Esophagus muscularis mucosa (tissue), 4 donors: ENCODE results near the gene NDUFA6.
"Not testable (repeated sequence)": the region's sequence is repeated elsewhere in the genome, so short reads cannot be mapped to it uniquely, and the experiment has no call there.

Source experiments
- EP300 ChIP-seq: sonication (generic); formaldehyde crosslinking; IDR thresholded peaks from one replicate; pipeline ENCODE4 v1.6.1; 2017; ENCODE audit warnings: antibody characterized with exemption
- POLR2A ChIP-seq: fragments of 450-650 bp; IDR thresholded peaks from one replicate; pipeline ENCODE4 v1.6.1; 2017; ENCODE audit warnings: antibody characterized with exemption, moderate library complexity, mild to moderate bottlenecking, low read depth
- TF ChIP-seq, protein P1 (sequence below), 3 experiments: fragments of 200-600 bp in 2 of 3; fragments of 450-650 bp in 1 of 3; sonication (generic) in 2 of 3; IDR thresholded peaks; one replicate each; pipeline ENCODE4 v1.5.1; 2017 to 2019; ENCODE audit warnings: antibody characterized with exemption in 3 of 3, mild to moderate bottlenecking in 2 of 3, moderate library complexity in 1 of 3

DNA sequence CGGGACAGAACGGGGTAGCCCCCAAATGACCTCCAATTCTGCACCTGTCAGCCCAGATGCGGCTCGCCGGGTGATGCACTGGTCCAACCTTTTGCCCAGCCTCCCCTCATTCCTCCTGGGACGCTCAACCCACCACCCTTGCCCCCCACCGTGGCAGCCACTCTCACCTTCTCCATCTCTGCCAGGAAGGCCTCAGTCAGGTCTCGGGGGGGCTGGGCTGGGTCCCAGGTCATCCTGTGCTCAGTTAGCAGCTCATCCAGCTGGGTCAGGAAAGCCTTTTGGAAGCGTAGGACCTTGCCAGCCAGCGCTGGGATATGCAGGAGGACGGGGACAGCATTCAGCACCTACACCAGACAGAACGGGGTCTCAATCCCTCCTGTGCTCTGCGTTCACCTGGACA lies 37.4 kb upstream of the NDUFA6 start:
- TF ChIP-seq EP300, POLR2A: not testable (repeated sequence)
- TF ChIP-seq, protein P1, sequence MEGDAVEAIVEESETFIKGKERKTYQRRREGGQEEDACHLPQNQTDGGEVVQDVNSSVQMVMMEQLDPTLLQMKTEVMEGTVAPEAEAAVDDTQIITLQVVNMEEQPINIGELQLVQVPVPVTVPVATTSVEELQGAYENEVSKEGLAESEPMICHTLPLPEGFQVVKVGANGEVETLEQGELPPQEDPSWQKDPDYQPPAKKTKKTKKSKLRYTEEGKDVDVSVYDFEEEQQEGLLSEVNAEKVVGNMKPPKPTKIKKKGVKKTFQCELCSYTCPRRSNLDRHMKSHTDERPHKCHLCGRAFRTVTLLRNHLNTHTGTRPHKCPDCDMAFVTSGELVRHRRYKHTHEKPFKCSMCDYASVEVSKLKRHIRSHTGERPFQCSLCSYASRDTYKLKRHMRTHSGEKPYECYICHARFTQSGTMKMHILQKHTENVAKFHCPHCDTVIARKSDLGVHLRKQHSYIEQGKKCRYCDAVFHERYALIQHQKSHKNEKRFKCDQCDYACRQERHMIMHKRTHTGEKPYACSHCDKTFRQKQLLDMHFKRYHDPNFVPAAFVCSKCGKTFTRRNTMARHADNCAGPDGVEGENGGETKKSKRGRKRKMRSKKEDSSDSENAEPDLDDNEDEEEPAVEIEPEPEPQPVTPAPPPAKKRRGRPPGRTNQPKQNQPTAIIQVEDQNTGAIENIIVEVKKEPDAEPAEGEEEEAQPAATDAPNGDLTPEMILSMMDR (IDR thresholded peaks at IDR 0.05) = not testable (repeated sequence)
